ENCODE results near the gene LSAMP.

The LSAMP gene

GRCh38 chr3:116356056-116356455, 89.2 kb downstream of the LSAMP start:
- DNase-seq (ENCODE audit: low read depth): no peak

- DNase-seq (ENCODE audit: low read depth): no peak
Observed at GRCh38 chr3:116354382-116354781, 90.9 kb downstream of the LSAMP start.

GRCh38 chr3:116350119-116350733, 95.1 kb downstream of the LSAMP start:
- no peak for DNase-seq (ENCODE audit: low read depth)

GRCh38 chr3:116348216-116348615, 97.1 kb downstream of the LSAMP start:
- DNase-seq (ENCODE audit: low read depth): no peak

- DNase-seq (ENCODE audit: low read depth): no peak
Observed at GRCh38 chr3:116342499-116342898, 102.8 kb downstream of the LSAMP start.

GRCh38 chr3:116341899-116342298, 103.4 kb downstream of the LSAMP start:
- DNase-seq (ENCODE audit: low read depth): no peak

- DNase-seq (ENCODE audit: low read depth): no peak
Observed at GRCh38 chr3:116341381-116341780, 103.9 kb downstream of the LSAMP start.

GRCh38 chr3:116340680-116341216, 104.5 kb downstream of the LSAMP start:
- no peak for DNase-seq (ENCODE audit: low read depth)

GRCh38 chr3:116339441-116340028, 105.8 kb downstream of the LSAMP start:
- no peak for DNase-seq (ENCODE audit: low read depth)

GRCh38 chr3:116338713-116339112, 106.6 kb downstream of the LSAMP start:
- DNase-seq (ENCODE audit: low read depth): no peak

GRCh38 chr3:116337229-116337628, 108.1 kb downstream of the LSAMP start:
- DNase-seq (ENCODE audit: low read depth): no peak

- no peak for DNase-seq (ENCODE audit: low read depth)
Observed at GRCh38 chr3:116331380-116331779, 113.9 kb downstream of the LSAMP start.

GRCh38 chr3:116322750-116323375, 122.4 kb downstream of the LSAMP start:
- DNase-seq (ENCODE audit: low read depth): no peak

- DNase-seq (ENCODE audit: low read depth): no peak
Observed at GRCh38 chr3:116318370-116318769, 126.9 kb downstream of the LSAMP start.

GRCh38 chr3:116316771-116317170, 128.5 kb downstream of the LSAMP start:
- DNase-seq (ENCODE audit: low read depth): no peak

- no peak for DNase-seq (ENCODE audit: low read depth)
Observed at GRCh38 chr3:116314476-116314875, 130.8 kb downstream of the LSAMP start.

- no peak for DNase-seq (ENCODE audit: low read depth)
Observed at GRCh38 chr3:116306720-116307119, 138.6 kb downstream of the LSAMP start.

- no peak for DNase-seq (ENCODE audit: low read depth)
Observed at GRCh38 chr3:116306149-116306548, 139.1 kb downstream of the LSAMP start.

GRCh38 chr3:116302087-116302747, 143.1 kb downstream of the LSAMP start:
- DNase-seq (ENCODE audit: low read depth): no peak

- DNase-seq (ENCODE audit: low read depth): no peak
Observed at GRCh38 chr3:116301422-116301821, 143.9 kb downstream of the LSAMP start.

- DNase-seq (ENCODE audit: low read depth): no peak
Observed at GRCh38 chr3:116300226-116300625, 145.1 kb downstream of the LSAMP start.

GRCh38 chr3:116299646-116300081, 145.6 kb downstream of the LSAMP start:
- no peak for DNase-seq (ENCODE audit: low read depth)

GRCh38 chr3:116298151-116298550, 147.1 kb downstream of the LSAMP start:
- no peak for DNase-seq (ENCODE audit: low read depth)
